Measurements from ENCODE around the gene STRBP. TPM values are rescaled to one million over a fixed set of nuclear protein-coding genes. Genes with fewer than 3 reads are reported as not detected.

STRBP gene
- total and polyA plus RNA-seq, 2 of the 8 experiments (the other 6 are each of a cell fraction or from before 2014, with no cell fraction given), result 29.7 to 105 TPM

- POLR2A ChIA-PET (ENCODE audit: partially characterized antibody), result no interaction called here
- CTCF ChIA-PET (ENCODE audit: partially characterized antibody), result interaction anchor here (0.8 kb wide), 1 partner anchor 62 kb away, joined by 3 read pairs; no protein-coding TSS in a partner anchor
Measured at GRCh38 chr9:123287639-123288038, 19.3 kb upstream of the STRBP start.

More at GRCh38 chr9:123287639-123288038, 19.3 kb upstream of the STRBP start:
- Histone ChIP-seq H3K23ac (ENCODE audit: insufficient read length) (no peak overlapping the region), H3K36me3 (ENCODE audit: control insufficient read depth in 2 of 4, insufficient read depth in 4 of 4, low read length in 3 of 4) (no peaks in the 10 kb centered on the region), H3K18ac (ENCODE audit: extremely low read depth, low read length) (no peak overlapping the region), H2BK5ac (ENCODE audit: low read depth, low read length) (no peak overlapping the region), H2AFZ (ENCODE audit: low read length) (no peak overlapping the region), H3K9me3 (ENCODE audit: insufficient read depth in 2 of 2, low read depth in 1 of 2, low read length in 1 of 2) (no peaks in the 10 kb centered on the region), H4K20me1 (replicated peaks in 1 of 2; ENCODE audit: control insufficient read depth in 1 of 2, insufficient read depth in 2 of 2, low read length in 2 of 2) (no peaks in the 10 kb centered on the region), H3K4me2 (ENCODE audit: insufficient read depth in 1 of 2, low read depth in 2 of 2, low read length in 2 of 2) (no peak overlapping the region), H3K79me2 (ENCODE audit: control insufficient read depth in 1 of 2, insufficient read depth in 2 of 2, low read length in 2 of 2) (no peaks in the 10 kb centered on the region), H4K8ac (ENCODE audit: extremely low read depth, insufficient read depth, low read length) (no peak overlapping the region), H3K4ac (replicated peaks; ENCODE audit: insufficient read length, low read depth, low read length) (no peak overlapping the region), H3K27me3 (replicated peaks in 1 of 4; ENCODE audit: control insufficient read depth in 3 of 4, extremely low read depth in 1 of 4, insufficient read depth in 3 of 4, low read length in 3 of 4) (no peaks in the 10 kb centered on the region), H3K4me1 (replicated peaks in 1 of 4; ENCODE audit: control insufficient read depth in 3 of 4, insufficient read depth in 4 of 4, low read length in 3 of 4) (no peaks in the 10 kb centered on the region), H2BK120ac (replicated peaks; ENCODE audit: low read depth, low read length) (no peak overlapping the region), H3K14ac (ENCODE audit: insufficient read length) (no peak overlapping the region), H2AK5ac (ENCODE audit: low read depth, low read length) (no peak overlapping the region), H3K9ac (replicated peaks in 1 of 4; ENCODE audit: extremely low read depth in 1 of 4, low read depth in 3 of 4, low read length in 3 of 4) (no peak overlapping the region), H2BK20ac (ENCODE audit: low read length) (no peak overlapping the region), H2BK15ac (ENCODE audit: low read length) (no peak overlapping the region), H2BK12ac (ENCODE audit: low read depth, low read length) (no peak overlapping the region), H3K79me1 (ENCODE audit: low read depth, low read length) (no peaks in the 10 kb centered on the region), H4K91ac (replicated peaks; ENCODE audit: insufficient read length, low read length) (no peak overlapping the region), H3K56ac (replicated peaks; ENCODE audit: insufficient read length, low read depth, low read length) (no peak overlapping the region), H4K5ac (ENCODE audit: insufficient read length, low read depth, low read length) (no peak overlapping the region), H3K27ac (ENCODE audit: low read depth, low read length) (no peak overlapping the region), H3K23me2 (ENCODE audit: low read depth, low read length) (no peaks in the 10 kb centered on the region), H3K4me3 (ENCODE audit: extremely low read depth in 1 of 4, insufficient read depth in 2 of 4, low read depth in 3 of 4, low read length in 4 of 4) (no peak overlapping the region)
- 89% methylated on average over 3 of the region's 3 CpGs; no CpG with 5 or more reads in 1 of the 2 experiments for WGBS, 2 experiments (ENCODE audit: extremely low coverage in 1 of 2, insufficient coverage in 1 of 2, insufficient read length in 1 of 2, insufficient replicate concordance in 2 of 2, low coverage in 1 of 2, low lambda C conversion rate in 2 of 2, missing lambda C conversion rate in 1 of 2)
- no peak for FAIRE-seq
- TF ChIP-seq SP2 (IDR thresholded peaks at IDR 0.05; ENCODE audit: low read length) (no peak), ASH2L (IDR thresholded peaks at IDR 0.05; ENCODE audit: low read length) (no peak), ZNF274 (IDR thresholded peaks at IDR 0.05; ENCODE audit: borderline replicate concordance, extremely low read depth, low read length) (no peak), RBBP5 (IDR thresholded peaks at IDR 0.05; ENCODE audit: borderline replicate concordance, low read depth, low read length) (no peak), CREB1 (IDR thresholded peaks at IDR 0.05) (no peak), POLR2AphosphoS5 (IDR thresholded peaks at IDR 0.05; ENCODE audit: low read depth, low read length) (no peak), SAP30 (IDR thresholded peaks at IDR 0.05; ENCODE audit: insufficient read depth, insufficient replicate concordance, low read length) (no peak)
- no peak for DNase-seq (ENCODE audit: low read depth in 1 of 2, low spot score in 2 of 2)

All from H1 (cell line).